Smooth muscle cell (in vitro differentiated cells): ENCODE results near the gene TMEM184A. TPM values are rescaled to one million over a fixed set of nuclear protein-coding genes. Genes with fewer than 3 reads are reported as not detected.

Experiments
- DNase-seq: peaks from one replicate; lab custom pipeline; 2025; ENCODE audit not compliant: unreplicated experiment; lab: John Stamatoyannopoulos, UW
- H2AFZ ChIP-seq: fragments of 200-600 bp; sonication (generic); 2 replicates; pipeline ENCODE4 v1.6.0; 2016; ENCODE audit warnings: antibody characterized with exemption, low read depth, mild to moderate bottlenecking
- H3F3A ChIP-seq: fragments of 200-600 bp; sonication (generic); 2 replicates; pipeline ENCODE4 v1.6.0; 2017; ENCODE audit warnings: antibody characterized with exemption, low read depth
- H3K27ac ChIP-seq: fragments of 200-600 bp; sonication (generic); 2 replicates; pipeline ENCODE4 v1.5.1; 2016; ENCODE audit warnings: low read depth, mild to moderate bottlenecking
- H3K27me3 ChIP-seq: fragments of 200-600 bp; sonication (generic); 2 replicates; pipeline ENCODE4 v1.6.1; 2016; ENCODE audit warnings: low read depth, mild to moderate bottlenecking
- H3K36me3 ChIP-seq: fragments of 200-600 bp; sonication (generic); 2 replicates; pipeline ENCODE4 v1.5.1; 2016; ENCODE audit warnings: low read depth
- H3K4me1 ChIP-seq: fragments of 200-600 bp; sonication (generic); 2 replicates; pipeline ENCODE4 v1.5.1; 2016; ENCODE audit warnings: low read depth
- H3K4me2 ChIP-seq: fragments of 200-600 bp; sonication (generic); 2 replicates; pipeline ENCODE4 v1.6.0; 2016; ENCODE audit warnings: mild to moderate bottlenecking
- H3K4me3 ChIP-seq: fragments of 200-600 bp; sonication (generic); 2 replicates; pipeline ENCODE4 v1.5.1; 2016; ENCODE audit warnings: mild to moderate bottlenecking
- H3K79me2 ChIP-seq: fragments of 200-600 bp; sonication (generic); 2 replicates; pipeline ENCODE4 v1.6.0; 2016; ENCODE audit warnings: low read depth, mild to moderate bottlenecking
- H3K9ac ChIP-seq: fragments of 200-600 bp; sonication (generic); 2 replicates; pipeline ENCODE4 v1.6.0; 2016; ENCODE audit warnings: low read depth
- H3K9me3 ChIP-seq: fragments of 200-600 bp; sonication (generic); replicated peaks from 2 replicates; pipeline ENCODE4 v1.5.1; 2016; ENCODE audit warnings: low read depth
- H4K20me1 ChIP-seq: fragments of 200-600 bp; sonication (generic); 2 replicates; pipeline ENCODE4 v1.6.0; 2016; ENCODE audit warnings: low read depth
- CTCF ChIP-seq: fragments of 200-600 bp; sonication (generic); IDR thresholded peaks from 2 replicates; pipeline ENCODE4 v1.5.1; 2017; ENCODE audit warnings: borderline replicate concordance, mild to moderate bottlenecking, antibody characterized with exemption; ENCODE audit not compliant: insufficient read depth, poor library complexity, severe bottlenecking
- WGBS: methylation state at CpG from one replicate; pipeline ENCODE4 v1.1.7; 2016; ENCODE audit warnings: low lambda C conversion rate; 5-methylcytosine and 5-hydroxymethylcytosine counted together
- polyA plus RNA-seq: library from polyadenylated mRNA; unstranded; fragments of >200 nt; fragmentation: Nextera tagmentation; extraction: Ambion mirVana; gene quantifications from 2 replicates; pipeline ENCODE4 v1.2.1, GENCODE V29; 2016
- total RNA-seq: library from RNA; depleted of rRNA; stranded (reverse); fragments of >200 nt; gene quantifications from 2 replicates; pipeline ENCODE4 v1.2.3, GENCODE V29; 2014

TMEM184A gene
- total and polyA plus RNA-seq, 2 experiments from 2014 or later: 1.6 to 4.8 TPM

DNA sequence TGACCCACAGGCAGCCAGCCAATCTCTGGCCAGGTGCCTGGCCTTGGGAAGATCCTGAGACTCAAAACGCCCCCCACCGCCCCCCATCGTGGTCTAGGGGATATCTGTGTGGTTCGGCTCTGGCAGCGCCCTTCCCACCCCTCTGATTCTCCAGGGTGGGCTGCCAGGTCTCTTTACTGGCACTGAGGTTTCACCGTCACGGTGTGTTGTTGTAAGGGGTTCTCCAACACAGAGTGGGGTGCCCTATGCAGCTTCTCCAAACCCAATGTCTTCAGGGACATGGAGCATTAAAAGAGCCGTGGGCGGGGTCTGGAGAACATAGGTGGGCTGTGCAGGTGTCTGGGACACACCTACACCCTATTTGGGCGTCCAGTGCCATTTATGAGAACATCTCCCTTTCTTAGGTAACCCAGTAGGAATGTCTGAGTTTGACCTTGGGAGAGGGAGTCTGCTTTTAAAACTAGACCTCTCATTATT lies 24.0 kb downstream of the TMEM184A start:
- peak overlapping the region; percentile 85 for H3K9ac ChIP-seq
- H4K20me1 ChIP-seq: peaks cover 27% of the 10 kb centered on the region
- H3K4me3 ChIP-seq: peak overlapping the region; percentile 49
- H3K4me1 ChIP-seq: peaks cover 8% of the 10 kb centered on the region
- H3K27me3 ChIP-seq: no peaks in the 10 kb centered on the region
- H3K36me3 ChIP-seq: no peaks in the 10 kb centered on the region
- 66% methylated on average over 10 of the region's 10 CpGs for WGBS
- no peak for DNase-seq
- H3K4me2 ChIP-seq: peak overlapping the region; percentile 85
- peaks cover 13% of the 10 kb centered on the region for H3F3A ChIP-seq
- no peak overlapping the region for H2AFZ ChIP-seq
- H3K79me2 ChIP-seq: peaks cover 27% of the 10 kb centered on the region
- no peaks in the 10 kb centered on the region for H3K9me3 ChIP-seq
- H3K27ac ChIP-seq: peak overlapping the region; percentile 97
- no peak for TF ChIP-seq CTCF

GRCh38 chr7:1531263-1531978 lies 24.6 kb downstream of the TMEM184A start:
- Histone ChIP-seq H3K9ac (peak overlapping the region; percentile 85), H4K20me1 (peaks cover 27% of the 10 kb centered on the region), H3K4me2 (peak overlapping the region; percentile 85), H3K4me1 (peaks cover 2% of the 10 kb centered on the region), H3K27me3 (no peaks in the 10 kb centered on the region), H3K27ac (peak overlapping the region; percentile 97), H2AFZ (no peak overlapping the region), H3K9me3 (no peaks in the 10 kb centered on the region), H3F3A (peaks cover 13% of the 10 kb centered on the region), H3K79me2 (peaks cover 24% of the 10 kb centered on the region), H3K4me3 (peak overlapping the region; percentile 49), H3K36me3 (no peaks in the 10 kb centered on the region)
- TF ChIP-seq CTCF: no peak
- 18% methylated on average over 51 of the region's 55 CpGs for WGBS
- no peak for DNase-seq

DNA sequence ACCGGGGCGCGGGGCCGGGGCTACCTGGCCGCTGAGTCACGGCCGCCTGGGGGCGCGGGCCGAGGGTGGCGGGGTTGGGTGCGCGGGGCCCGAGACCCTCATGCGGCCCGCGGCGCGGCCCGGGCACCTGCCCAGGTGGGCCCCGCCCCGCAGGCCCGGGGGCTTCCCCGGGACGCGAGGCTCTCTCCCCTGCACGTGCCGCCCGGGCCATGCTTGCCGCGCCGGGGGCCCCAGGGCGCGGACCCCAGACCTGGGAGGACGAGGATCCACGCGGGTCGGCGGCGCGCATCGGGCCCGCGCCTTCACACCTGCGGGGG lies 25.1 kb downstream of the TMEM184A start:
- no peaks in the 10 kb centered on the region for H3K27me3 ChIP-seq
- no peaks in the 10 kb centered on the region for H3K4me1 ChIP-seq
- peak overlapping the region; percentile 85 for H3K4me2 ChIP-seq
- H3F3A ChIP-seq: peaks cover 13% of the 10 kb centered on the region
- no peak for TF ChIP-seq CTCF
- H3K36me3 ChIP-seq: no peaks in the 10 kb centered on the region
- H4K20me1 ChIP-seq: peaks cover 27% of the 10 kb centered on the region
- H3K27ac ChIP-seq: peak overlapping the region; percentile 97
- H3K9ac ChIP-seq: no peak overlapping the region
- no peak overlapping the region for H2AFZ ChIP-seq
- 3% methylated on average over 18 of the region's 45 CpGs for WGBS
- DNase-seq: no peak
- H3K9me3 ChIP-seq: no peaks in the 10 kb centered on the region
- H3K4me3 ChIP-seq: peak overlapping the region; percentile 49
- H3K79me2 ChIP-seq: peaks cover 18% of the 10 kb centered on the region
